ENCODE results near the gene MGAT1.
"Not testable (repeated sequence)": the region's sequence is repeated elsewhere in the genome, so short reads cannot be mapped to it uniquely, and the experiment has no call there.

Gene MGAT1

GRCh38 chr5:180784497-180785097 is 18.0 kb downstream of the MGAT1 start:
- DNase-seq = peak; percentile 55

- no peak for DNase-seq
Measured at GRCh38 chr5:180783340-180784052, 19.1 kb downstream of the MGAT1 start.

GRCh38 chr5:180782748-180783147 is 19.9 kb downstream of the MGAT1 start:
- no peak for DNase-seq

- not testable (repeated sequence) for DNase-seq
Measured at GRCh38 chr5:180781900-180782326, 20.7 kb downstream of the MGAT1 start.

GRCh38 chr5:180779985-180780610 is 22.5 kb downstream of the MGAT1 start:
- no peak for DNase-seq

- no peak for DNase-seq
Measured at GRCh38 chr5:180777475-180777874, 25.1 kb downstream of the MGAT1 start.

- no peak for DNase-seq
Measured at GRCh38 chr5:180776376-180776775, 26.2 kb downstream of the MGAT1 start.

GRCh38 chr5:180775624-180776023 is 27.0 kb downstream of the MGAT1 start:
- no peak for DNase-seq

- DNase-seq = no peak
Measured at GRCh38 chr5:180771839-180772238, 30.8 kb downstream of the MGAT1 start.

- no peak for DNase-seq
Measured at GRCh38 chr5:180769821-180770220, 32.8 kb downstream of the MGAT1 start.

GRCh38 chr5:180755601-180756000 is 47.0 kb downstream of the MGAT1 start:
- DNase-seq = no peak

GRCh38 chr5:180744253-180744652 is 58.4 kb downstream of the MGAT1 start:
- no peak for DNase-seq

- no peak for DNase-seq
Measured at GRCh38 chr5:180742727-180743126, 59.9 kb downstream of the MGAT1 start.

- DNase-seq = not testable (repeated sequence)
Measured at GRCh38 chr5:180740953-180741352, 61.7 kb downstream of the MGAT1 start.

GRCh38 chr5:180739958-180740357 is 62.6 kb downstream of the MGAT1 start, which contains the start of gene OR2Y1:
Gene OR2Y1, minus strand, starts transcription at chr5:180740058. Its CDS starts 0 bp downstream, at chr5:180740058.
- no peak for DNase-seq

- DNase-seq = no peak
Measured at GRCh38 chr5:180739271-180739670, 63.3 kb downstream of the MGAT1 start.

GRCh38 chr5:180736536-180736935 is 66.1 kb downstream of the MGAT1 start:
- no peak for DNase-seq

Measured in NCI-H345 (cell line).